ENCODE results near the gene SULT1A1.
"Not testable (repeated sequence)": the region's sequence is repeated elsewhere in the genome, so short reads cannot be mapped to it uniquely, and the experiment has no call there.

The SULT1A1 gene

DNA sequence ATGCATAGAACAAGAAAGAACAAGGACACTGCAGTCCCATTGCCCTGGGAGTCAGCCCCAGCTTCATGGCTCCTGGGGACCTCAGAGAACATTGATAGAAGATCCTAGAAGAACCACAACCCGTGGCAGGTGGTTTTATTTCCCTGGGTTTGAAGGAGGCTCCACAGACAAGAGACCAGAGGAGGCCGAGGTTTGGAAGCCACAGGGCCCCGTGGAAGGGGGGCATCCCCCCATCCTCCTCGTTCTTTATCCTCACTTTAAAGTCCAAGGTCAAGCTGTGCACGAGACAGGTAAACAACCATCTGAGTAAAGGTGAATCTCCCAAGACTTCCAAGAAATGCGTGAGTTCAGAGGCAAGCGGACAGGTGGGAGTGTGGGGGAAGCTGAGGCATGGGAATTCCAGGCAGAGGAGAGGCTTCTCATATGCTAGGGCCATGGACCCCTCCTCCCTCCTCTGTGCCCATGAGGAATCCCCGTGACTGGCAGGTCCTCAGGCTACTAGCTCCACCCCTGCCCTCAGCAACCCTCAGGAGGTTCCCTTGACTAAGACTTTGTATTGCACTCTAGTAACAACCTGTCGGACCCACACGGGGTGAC lies 849 bp upstream of the SULT1A1 start:
- Histone ChIP-seq H3K27me3 (no peaks in the 10 kb centered on the region), H3K9me3 (no peaks in the 10 kb centered on the region), H3K4me1 (no peaks in the 10 kb centered on the region), H3K4me3 (ENCODE audit: low read depth, low read length) (no peak overlapping the region), H3K36me3 (no peaks in the 10 kb centered on the region)
- no peak for DNase-seq
- TF ChIP-seq, protein P1, sequence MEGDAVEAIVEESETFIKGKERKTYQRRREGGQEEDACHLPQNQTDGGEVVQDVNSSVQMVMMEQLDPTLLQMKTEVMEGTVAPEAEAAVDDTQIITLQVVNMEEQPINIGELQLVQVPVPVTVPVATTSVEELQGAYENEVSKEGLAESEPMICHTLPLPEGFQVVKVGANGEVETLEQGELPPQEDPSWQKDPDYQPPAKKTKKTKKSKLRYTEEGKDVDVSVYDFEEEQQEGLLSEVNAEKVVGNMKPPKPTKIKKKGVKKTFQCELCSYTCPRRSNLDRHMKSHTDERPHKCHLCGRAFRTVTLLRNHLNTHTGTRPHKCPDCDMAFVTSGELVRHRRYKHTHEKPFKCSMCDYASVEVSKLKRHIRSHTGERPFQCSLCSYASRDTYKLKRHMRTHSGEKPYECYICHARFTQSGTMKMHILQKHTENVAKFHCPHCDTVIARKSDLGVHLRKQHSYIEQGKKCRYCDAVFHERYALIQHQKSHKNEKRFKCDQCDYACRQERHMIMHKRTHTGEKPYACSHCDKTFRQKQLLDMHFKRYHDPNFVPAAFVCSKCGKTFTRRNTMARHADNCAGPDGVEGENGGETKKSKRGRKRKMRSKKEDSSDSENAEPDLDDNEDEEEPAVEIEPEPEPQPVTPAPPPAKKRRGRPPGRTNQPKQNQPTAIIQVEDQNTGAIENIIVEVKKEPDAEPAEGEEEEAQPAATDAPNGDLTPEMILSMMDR (IDR thresholded peaks at IDR 0.05; ENCODE audit: low read depth, low read length), result no peak

DNA sequence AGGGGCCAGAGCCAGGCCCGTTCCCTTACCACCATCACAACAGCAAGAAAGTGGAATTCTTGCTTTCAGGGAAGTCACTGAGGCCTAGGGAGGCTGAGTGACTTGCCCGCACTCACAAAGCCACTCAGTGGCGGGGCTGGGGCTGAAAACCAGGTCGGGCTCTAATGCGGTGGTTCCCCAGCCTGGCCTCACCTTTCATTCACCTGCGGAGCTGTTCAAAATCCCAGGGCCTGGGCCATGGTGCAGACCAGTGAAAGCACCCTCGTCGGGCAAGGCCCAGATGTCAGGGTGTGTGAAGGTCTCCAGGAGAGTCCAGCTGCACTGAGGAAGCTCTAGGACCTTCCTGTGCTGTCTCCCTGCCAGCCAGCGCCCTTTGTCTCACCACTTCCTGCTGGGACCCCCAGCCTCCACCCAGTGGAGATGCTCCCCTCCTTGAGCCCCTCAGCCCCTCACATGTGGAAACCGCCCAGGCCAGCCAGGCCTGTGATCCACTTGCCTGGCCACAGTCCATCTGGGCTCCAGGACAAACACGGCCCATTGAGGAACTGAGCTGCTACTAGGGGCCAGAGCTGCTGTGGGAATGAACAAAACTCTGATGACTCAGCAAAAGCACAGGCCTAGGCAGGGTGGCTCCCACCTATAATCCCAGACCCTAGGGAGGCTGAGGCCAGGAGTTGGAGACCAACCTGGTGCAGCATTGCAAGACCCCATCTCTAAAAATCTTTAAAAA lies 812 bp downstream of the SULT1A1 start:
- not testable (repeated sequence) for H3K4me1 ChIP-seq; H3K9me3 ChIP-seq; DNase-seq; H3K4me3 ChIP-seq (ENCODE audit: low read depth, low read length); H3K36me3 ChIP-seq; H3K27me3 ChIP-seq

DNA sequence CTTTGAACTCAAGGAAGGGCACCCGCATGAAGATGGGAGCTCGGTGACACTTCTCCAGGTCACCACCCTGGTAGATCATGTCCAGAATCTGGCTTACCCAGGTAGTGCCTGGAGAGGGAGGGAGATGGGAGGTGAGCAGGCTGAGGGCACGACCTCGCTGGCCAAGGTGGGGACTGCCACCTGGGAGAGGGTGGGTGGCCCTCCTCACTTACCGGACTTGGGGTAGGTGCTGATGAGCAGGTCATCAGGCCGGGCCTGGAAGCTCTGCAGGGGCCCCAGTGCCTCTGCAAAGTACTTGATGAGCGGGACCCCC lies 1.4 kb downstream of the SULT1A1 start:
- not testable (repeated sequence) for H3K36me3 ChIP-seq; H3K27me3 ChIP-seq; H3K9me3 ChIP-seq; DNase-seq; H3K4me3 ChIP-seq (ENCODE audit: low read depth, low read length); H3K4me1 ChIP-seq

DNA sequence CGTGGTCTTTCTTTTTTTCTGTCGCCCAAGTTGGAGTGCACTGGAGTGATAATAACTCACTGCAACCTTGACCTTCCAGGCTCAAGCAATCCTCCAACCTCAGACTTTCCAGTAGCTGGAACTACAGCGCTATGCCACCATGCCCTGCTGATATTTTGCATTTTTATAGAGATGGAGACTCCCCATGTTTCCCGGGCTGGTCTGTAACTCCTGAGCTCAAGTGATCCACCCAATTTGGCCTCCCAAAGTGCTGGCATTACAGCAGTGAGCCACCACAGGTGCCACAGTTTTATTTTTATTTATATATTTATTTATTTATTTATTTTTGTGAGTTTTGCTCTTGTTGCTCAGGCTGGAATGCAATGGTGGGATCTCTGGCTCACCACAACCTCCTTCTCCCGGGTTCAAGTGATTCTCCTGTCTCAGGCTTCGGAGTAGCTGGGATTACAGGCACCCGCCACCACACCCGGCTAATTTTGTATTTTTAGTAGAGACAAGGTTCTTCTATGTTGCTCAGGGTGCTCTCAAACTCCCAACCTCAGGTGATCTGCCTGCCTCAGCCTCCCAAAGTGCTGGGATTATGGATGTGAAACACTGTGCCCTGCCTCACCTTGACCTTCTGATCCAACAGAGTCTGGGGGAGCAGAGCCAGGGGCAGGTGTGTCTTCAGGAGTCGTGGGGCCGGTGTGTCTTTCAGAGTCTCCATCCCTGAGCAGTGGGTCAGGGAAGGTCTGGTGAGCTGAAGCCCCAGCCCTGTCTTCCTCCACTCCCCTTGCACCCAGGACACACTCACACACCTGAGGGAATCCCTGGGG lies 2.0 kb downstream of the SULT1A1 start:
- H3K36me3 ChIP-seq; H3K4me3 ChIP-seq (ENCODE audit: low read depth, low read length); H3K27me3 ChIP-seq; H3K4me1 ChIP-seq; H3K9me3 ChIP-seq; DNase-seq: not testable (repeated sequence)

DNA sequence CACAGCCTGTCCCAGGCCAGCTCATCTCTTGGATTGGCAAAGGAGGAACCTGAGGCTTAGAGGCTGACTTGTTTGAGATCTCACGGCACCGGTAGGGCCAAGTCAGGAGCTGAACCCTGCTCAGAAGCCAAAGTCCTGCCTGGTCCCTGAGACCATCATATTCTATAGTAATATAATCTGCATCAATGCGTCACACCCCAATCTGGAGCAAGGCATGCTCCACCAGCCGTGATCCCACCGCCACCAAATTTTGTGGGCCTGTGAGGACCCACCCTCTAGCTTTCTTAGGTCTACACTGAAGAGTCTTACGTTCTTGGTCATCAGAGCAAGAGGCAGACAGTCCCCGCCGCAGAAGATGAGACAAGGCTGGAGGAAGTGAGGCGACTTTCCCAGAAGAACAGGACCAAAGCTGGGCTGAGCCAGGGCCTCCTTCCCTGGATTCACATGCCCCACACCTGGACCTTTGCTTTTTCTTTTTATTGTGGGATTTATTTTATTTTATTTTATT lies 2.7 kb downstream of the SULT1A1 start:
- Histone ChIP-seq H3K9me3 (no peaks in the 10 kb centered on the region), H3K27me3 (no peaks in the 10 kb centered on the region), H3K4me1 (no peaks in the 10 kb centered on the region), H3K36me3 (no peaks in the 10 kb centered on the region), H3K4me3 (ENCODE audit: low read depth, low read length) (no peak overlapping the region)
- DNase-seq, result no peak
- TF ChIP-seq, protein P1 (IDR thresholded peaks at IDR 0.05; ENCODE audit: low read depth, low read length), result no peak

DNA sequence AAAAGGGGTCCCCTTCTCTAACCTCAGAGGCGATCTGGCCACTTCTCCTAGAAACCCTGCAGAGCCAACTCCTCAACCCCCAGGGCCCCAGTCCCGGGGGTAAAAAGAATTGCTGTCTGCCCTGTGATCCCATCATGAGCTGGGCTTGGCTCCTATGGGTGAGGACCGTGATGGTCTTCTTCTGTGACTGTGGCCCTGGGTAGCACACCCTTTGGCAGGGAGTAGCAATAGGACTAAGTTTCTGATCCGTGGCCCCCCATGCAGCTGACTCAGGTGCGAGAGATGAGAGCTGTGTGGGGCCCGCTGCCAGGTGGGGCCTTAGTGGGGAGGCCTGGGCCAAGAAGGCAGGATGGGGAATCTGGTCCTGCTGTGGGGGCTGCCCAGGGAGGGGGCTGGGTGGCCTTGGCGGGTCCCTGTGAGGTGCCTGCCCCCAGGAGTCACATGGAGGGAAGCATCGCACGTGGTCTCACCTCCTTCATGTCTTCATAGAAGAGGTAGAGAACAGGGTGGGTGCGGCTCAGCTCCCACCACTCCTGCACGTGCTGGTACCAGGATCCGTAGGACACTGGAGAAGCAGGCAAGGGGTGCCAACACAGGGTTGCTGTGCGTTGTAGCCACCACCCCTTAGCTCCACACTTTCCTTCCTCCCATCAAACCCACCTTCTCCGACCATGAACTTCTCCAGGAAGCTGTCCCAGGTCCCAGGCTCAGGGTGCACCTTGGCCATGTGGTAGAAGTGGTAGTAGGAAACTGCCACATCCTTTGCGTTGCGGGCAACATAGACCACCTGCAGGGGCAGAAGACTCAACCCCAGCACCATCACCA lies 3.3 kb downstream of the SULT1A1 start:
- H3K9me3 ChIP-seq, result no peaks in the 10 kb centered on the region
- H3K4me3 ChIP-seq (ENCODE audit: low read depth, low read length), result no peak overlapping the region
- no peaks in the 10 kb centered on the region for H3K27me3 ChIP-seq
- TF ChIP-seq, protein P1 (IDR thresholded peaks at IDR 0.05; ENCODE audit: low read depth, low read length), result no peak
- H3K36me3 ChIP-seq, result no peaks in the 10 kb centered on the region
- H3K4me1 ChIP-seq, result no peaks in the 10 kb centered on the region
- no peak for DNase-seq

DNA sequence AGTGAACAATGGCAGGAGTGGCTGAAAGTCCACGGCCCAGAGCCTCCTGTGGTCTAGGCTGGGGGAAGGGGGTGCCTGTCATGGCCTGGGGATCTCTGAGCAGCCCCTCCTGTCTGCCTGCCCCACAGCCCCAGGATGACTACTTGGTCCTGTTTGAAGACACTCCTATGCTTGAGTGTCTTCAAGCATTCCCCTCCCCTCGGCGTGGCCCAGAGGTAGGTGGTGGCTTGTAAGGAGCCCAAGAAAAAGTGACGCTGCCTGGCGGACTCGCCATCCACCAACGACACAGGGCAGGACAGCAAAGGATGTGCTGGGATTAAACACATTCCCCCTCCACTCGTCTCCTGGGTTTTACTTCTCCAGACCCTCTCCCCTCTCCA lies 5.7 kb downstream of the SULT1A1 start:
- Histone ChIP-seq H3K4me1 (no peaks in the 10 kb centered on the region), H3K4me3 (ENCODE audit: low read depth, low read length) (no peak overlapping the region), H3K27me3 (no peaks in the 10 kb centered on the region), H3K9me3 (no peaks in the 10 kb centered on the region), H3K36me3 (no peaks in the 10 kb centered on the region)
- TF ChIP-seq, protein P1 (IDR thresholded peaks at IDR 0.05; ENCODE audit: low read depth, low read length), result no peak
- DNase-seq, result no peak
